Adrenal gland (tissue), 12 donors: ENCODE data around the gene TEAD3. TPM values are rescaled to one million over a fixed set of nuclear protein-coding genes. Genes with fewer than 3 reads are reported as not detected.
"Not testable (repeated sequence)": the region's sequence is repeated elsewhere in the genome, so short reads cannot be mapped to it uniquely, and the experiment has no call there.

Source experiments
- DNase-seq, 7 donors: peaks; one replicate each; pipeline ENCODE4 v3.0.0-alpha.2; 2019 to 2020
- H3K27ac ChIP-seq, 5 donors: fragments of 200-600 bp; sonication (generic) in 4 of 5; 1 replicate in 3 of 5; 2 replicates in 2 of 5; pipeline versions ENCODE4 v1.5.1 to v1.8.0; 2016 to 2020; ENCODE audit warnings: mild to moderate bottlenecking in 1 of 5
- H3K27me3 ChIP-seq: fragments of 200-600 bp; 2 replicates; pipeline ENCODE4 v1.8.0; 2021
- H3K36me3 ChIP-seq, 2 donors: fragments of 200-600 bp; replicated peaks in 1 of 2; 1 replicate in 1 of 2; 2 replicates in 1 of 2; pipeline versions ENCODE4 v1.5.1 to v1.8.0; 2018 to 2022
- H3K4me1 ChIP-seq, 2 donors: fragments of 200-600 bp; replicated peaks in 1 of 2; 1 replicate in 1 of 2; 2 replicates in 1 of 2; pipeline versions ENCODE4 v1.5.1 to v1.8.0; 2018 to 2021
- H3K4me3 ChIP-seq, 4 donors: fragments of 200-600 bp; sonication (generic) in 3 of 4; one replicate each; pipeline ENCODE4 v1.5.1; 2016 to 2018
- H3K9me3 ChIP-seq, 3 donors: fragments of 200-600 bp; sonication (generic) in 1 of 3; replicated peaks in 1 of 3; 1 replicate in 2 of 3; 2 replicates in 1 of 3; pipeline versions ENCODE4 v1.5.1 to v1.8.0; 2016 to 2021
- CTCF ChIP-seq, 6 experiments: fragments of 450-650 bp in 4 of 6; fragments of 200-600 bp in 2 of 6; sonication (generic) in 1 of 6; IDR thresholded peaks; 1 replicate in 5 of 6; 2 replicates in 1 of 6; pipeline versions ENCODE4 v1.5.1 to v1.8.0; 2016 to 2021; ENCODE audit warnings: antibody characterized with exemption in 6 of 6, mild to moderate bottlenecking in 2 of 6, moderate library complexity in 1 of 6
- POLR2A ChIP-seq, 2 donors: fragments of 450-650 bp; IDR thresholded peaks; one replicate each; pipeline ENCODE4 v1.6.1; 2017; ENCODE audit warnings: antibody characterized with exemption in 2 of 2, mild to moderate bottlenecking in 2 of 2, moderate library complexity in 1 of 2
- WGBS, 4 donors: extraction: QIAGEN DNeasy Blood & Tissue Kit in 2 of 4; methylation state at CpG; one replicate each; pipeline versions ENCODE4 v1.1.5 to v1.1.7; 2013 to 2017; 5-methylcytosine and 5-hydroxymethylcytosine counted together
- intact Hi-C, 2 donors: fragments of 100-400 bp; cut with DNase I; formaldehyde crosslinking; loops; one replicate each; pipeline versions ENCODE4 v1.14.1 to v1.15.0; 2022 to 2023
- polyA plus RNA-seq, 3 donors: library from polyadenylated mRNA; stranded (reverse); fragments of 200-250 nt in 2 of 3; fragments of 350-450 nt in 1 of 3; fragmentation: Illumina TruSeq in 1 of 3; extraction: RNeasy Lipid Tissue Mini Kit (QIAGEN cat#74804) in 1 of 3; gene quantifications; one replicate each; pipeline ENCODE4 v1.2.3, GENCODE V29; 2013 to 2014
- total RNA-seq, 9 donors: library from RNA; depleted of rRNA in 4 of 9; stranded (reverse); fragments of >200 nt in 4 of 9; fragments of 120-200 nt in 1 of 9; fragmentation: NEBNext Ultra II Directional in 1 of 9; extraction: Animal tissue kit (Norgen Biotek cat#: 25700) in 1 of 9; gene quantifications; one replicate each; pipeline versions ENCODE4 v1.1.0 to v1.2.4, GENCODE V29; 2013 to 2023
- donor health status: healthy with polysubstance abuse.
- donor health status: Bipolar disorder and iron deficiency.
- donor health status: DM: yes; HTN: yes; CAD: no.
- donor health status: DM: no; HTN: no; CAD: no.
- donor health status: DM: no; HTN: no; CAD: no.
- donor health status: DM: yes; HTN: yes; CAD: no.

The TEAD3 gene
- total and polyA plus RNA-seq, 12 donors, result 1.4 to 15.5 (median 8.7) TPM

- TF ChIP-seq CTCF (IDR thresholded peaks at IDR 0.05) (no peak), POLR2A (IDR thresholded peaks at IDR 0.05) (no peak)
- Histone ChIP-seq H3K36me3 (no peaks in the 10 kb centered on the region), H3K4me3 (no peak overlapping the region), H3K9me3 (no peaks in the 10 kb centered on the region), H3K27me3 (no peaks in the 10 kb centered on the region), H3K27ac (no peak overlapping the region), H3K4me1 (no peaks in the 10 kb centered on the region)
- 81 to 89% (median 88%) methylated on average over 4 to 8 of the region's 8 CpGs for WGBS, 4 donors
- no peak for DNase-seq
- intact Hi-C loops, result no loop called here
These were observed 60.6 kb downstream of the TEAD3 start for GRCh38 chr6:35436071-35436857.

GRCh38 chr6:35435074-35435837 is 61.6 kb downstream of the TEAD3 start:
- 72 to 88% (median 78%) methylated on average over 13 to 16 of the region's 16 CpGs for WGBS, 4 donors

GRCh38 chr6:35432702-35433101 is 64.2 kb downstream of the TEAD3 start:
- WGBS, 4 donors, result 68 to 74% (median 72%) methylated on average over 3 of the region's 3 CpGs
- intact Hi-C loops, H3K27ac ChIP-seq, H3K4me1 ChIP-seq, H3K27me3 ChIP-seq, H3K36me3 ChIP-seq, DNase-seq, H3K9me3 ChIP-seq, H3K4me3 ChIP-seq: not testable (repeated sequence)

More at GRCh38 chr6:35435074-35435837, 61.6 kb downstream of the TEAD3 start:
- H3K27me3 ChIP-seq, result no peaks in the 10 kb centered on the region
- H3K4me3 ChIP-seq, result no peak overlapping the region
- no peak for TF ChIP-seq POLR2A (IDR thresholded peaks at IDR 0.05)
- TF ChIP-seq CTCF (IDR thresholded peaks at IDR 0.05), result no peak
- intact Hi-C loops, result no loop called here
- no peak for DNase-seq
- H3K27ac ChIP-seq, result no peak overlapping the region
- H3K9me3 ChIP-seq, result no peaks in the 10 kb centered on the region
- no peaks in the 10 kb centered on the region for H3K4me1 ChIP-seq
- H3K36me3 ChIP-seq, result no peaks in the 10 kb centered on the region

- intact Hi-C loops, result no loop called here
These were observed 64.6 kb downstream of the TEAD3 start for GRCh38 chr6:35432291-35432690.

More at GRCh38 chr6:35432291-35432690, 64.6 kb downstream of the TEAD3 start:
- H3K27me3 ChIP-seq, result no peaks in the 10 kb centered on the region
- no peak overlapping the region for H3K27ac ChIP-seq
- H3K36me3 ChIP-seq, result no peaks in the 10 kb centered on the region
- 62 to 82% (median 67%) methylated on average over 4 of the region's 4 CpGs for WGBS, 4 donors
- H3K9me3 ChIP-seq, result peaks cover 0 to 6% (median 0%) of the 10 kb centered on the region in 3 donors
- H3K4me3 ChIP-seq, result no peak overlapping the region
- TF ChIP-seq POLR2A (IDR thresholded peaks at IDR 0.05) (no peak), CTCF (IDR thresholded peaks at IDR 0.05) (no peak)
- DNase-seq, result no peak
- no peaks in the 10 kb centered on the region for H3K4me1 ChIP-seq
